ENCODE data around the gene TMEM123.

DNA sequence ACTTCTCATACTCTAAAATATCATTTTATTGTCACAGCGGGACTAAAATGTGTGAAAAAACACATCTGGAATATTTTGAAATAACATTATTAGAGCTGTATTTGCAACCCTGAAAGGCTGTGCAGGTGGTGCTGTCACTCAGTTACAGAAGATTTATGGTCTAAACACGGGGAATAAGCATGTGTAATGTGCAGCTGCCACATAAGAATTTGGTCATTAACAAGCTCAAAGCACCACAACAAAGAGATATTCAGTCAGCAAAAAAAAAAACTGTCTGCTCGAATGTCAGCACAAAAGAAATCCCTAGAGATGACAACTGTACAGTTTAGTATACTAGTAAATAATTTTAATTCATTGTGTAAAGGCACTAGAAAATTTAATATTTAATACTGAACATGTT, 31.3 kb downstream of the TMEM123 start:
- no peak for TF ChIP-seq EZH2 (IDR thresholded peaks at IDR 0.05; ENCODE audit: borderline replicate concordance, low read length)
- no peak for TF ChIP-seq CTCF (IDR thresholded peaks at IDR 0.05; ENCODE audit: low read length)

All from OCI-LY1 (cell line).